RWPE2 (cell line): ENCODE results near the gene H2BK1.

Experiments
- ATAC-seq: fragments of 200-7000 bp; cut with Tn5 transposase; 3 replicates; pipeline ENCODE4 v1.9.1; 2021; ENCODE audit warnings: low read depth
- DNase-seq: peaks from one replicate; pipeline ENCODE4 v3.0.0-alpha.2; 2020; ENCODE audit warnings: low spot score
- H3K27ac ChIP-seq: fragments of 450-650 bp; 2 replicates; pipeline ENCODE4 v1.5.1; 2017; ENCODE audit warnings: mild to moderate bottlenecking; ENCODE audit not compliant: poor library complexity, severe bottlenecking
- H3K27me3 ChIP-seq: fragments of 250-450 bp; sonication (Bioruptor Pico); 2 replicates; pipeline ENCODE4 v1.5.1; 2021; ENCODE audit warnings: mild to moderate bottlenecking, moderate library complexity; ENCODE audit not compliant: insufficient read depth, poor library complexity, severe bottlenecking
- H3K36me3 ChIP-seq: fragments of 250-450 bp; sonication (Bioruptor Pico); 2 replicates; pipeline ENCODE4 v1.5.1; 2020; ENCODE audit warnings: low read depth, mild to moderate bottlenecking, moderate library complexity
- H3K4me1 ChIP-seq: fragments of 250-450 bp; sonication (Bioruptor Pico); 2 replicates; pipeline ENCODE4 v1.5.1; 2021; ENCODE audit warnings: mild to moderate bottlenecking, moderate library complexity; ENCODE audit not compliant: insufficient read depth, poor library complexity, severe bottlenecking
- H3K4me3 ChIP-seq: fragments of 250-450 bp; sonication (Bioruptor Pico); 2 replicates; pipeline ENCODE4 v1.5.1; 2021; ENCODE audit warnings: mild to moderate bottlenecking, moderate library complexity; ENCODE audit not compliant: severe bottlenecking
- H3K9me3 ChIP-seq: fragments of 250-450 bp; sonication (Bioruptor Pico); 2 replicates; pipeline ENCODE4 v1.5.1; 2021; ENCODE audit warnings: mild to moderate bottlenecking, moderate library complexity; ENCODE audit not compliant: severe bottlenecking
- CTCF ChIP-seq: fragments of 450-650 bp; IDR thresholded peaks from one replicate; pipeline ENCODE4 v1.5.1; 2017; ENCODE audit warnings: mild to moderate bottlenecking, moderate library complexity; ENCODE audit not compliant: poor library complexity, severe bottlenecking

H2BK1 gene

GRCh38 chr7:151236406-151236805 is 26.1 kb upstream of the H2BK1 start:
- Histone ChIP-seq H3K4me3 (no peak overlapping the region), H3K27ac (no peak overlapping the region), H3K36me3 (peaks cover 41% of the 10 kb centered on the region), H3K27me3 (no peaks in the 10 kb centered on the region), H3K9me3 (no peaks in the 10 kb centered on the region), H3K4me1 (no peaks in the 10 kb centered on the region)
- no peak for TF ChIP-seq CTCF
- DNase-seq (no peak), ATAC-seq (no peak)

GRCh38 chr7:151235091-151235787 is 25.0 kb upstream of the H2BK1 start:
- ATAC-seq (no peak), DNase-seq (no peak)
- no peak overlapping the region for H3K4me3 ChIP-seq
- TF ChIP-seq CTCF = no peak
- H3K9me3 ChIP-seq = no peaks in the 10 kb centered on the region
- no peak overlapping the region for H3K27ac ChIP-seq
- no peaks in the 10 kb centered on the region for H3K27me3 ChIP-seq
- peaks cover 41% of the 10 kb centered on the region for H3K36me3 ChIP-seq
- H3K4me1 ChIP-seq = no peaks in the 10 kb centered on the region

GRCh38 chr7:151233804-151234203 is 23.5 kb upstream of the H2BK1 start:
- ATAC-seq (no peak), DNase-seq (no peak)
- Histone ChIP-seq H3K27ac (peak overlapping the region; percentile 61), H3K27me3 (no peaks in the 10 kb centered on the region), H3K4me1 (no peaks in the 10 kb centered on the region), H3K36me3 (peaks cover 41% of the 10 kb centered on the region), H3K9me3 (no peaks in the 10 kb centered on the region), H3K4me3 (peak overlapping the region; percentile 88)
- TF ChIP-seq CTCF = no peak

- peak overlapping the region; percentile 88 for H3K4me3 ChIP-seq
- H3K27me3 ChIP-seq = no peaks in the 10 kb centered on the region
- no peaks in the 10 kb centered on the region for H3K4me1 ChIP-seq
- peak overlapping the region; percentile 61 for H3K27ac ChIP-seq
- H3K9me3 ChIP-seq = no peaks in the 10 kb centered on the region
- TF ChIP-seq CTCF = no peak
- H3K36me3 ChIP-seq = peaks cover 37% of the 10 kb centered on the region
- no peak for DNase-seq
- peak; percentile 81 for ATAC-seq
Observed at GRCh38 chr7:151232917-151233701, 22.8 kb upstream of the H2BK1 start.
